22Rv1 (cell line): Measurements from ENCODE around the gene NRP1.

Experiments used
- CTCF ChIP-seq: fragments of 450-650 bp; IDR thresholded peaks from 2 replicates; pipeline ENCODE4 v1.5.1; 2017; ENCODE audit warnings: mild to moderate bottlenecking
- ZFX ChIP-seq: fragments of 450-650 bp; IDR thresholded peaks from 2 replicates; pipeline ENCODE4 v1.6.1; 2017; ENCODE audit warnings: antibody characterized with exemption, borderline replicate concordance

GRCh38 chr10:33208166-33208565, 126.3 kb downstream of the NRP1 start:
- TF ChIP-seq CTCF, result no peak
- TF ChIP-seq ZFX, result no peak
